Peyer's patch (tissue), 4 donors: ENCODE measurements around the gene TMEM42.

Experiments
- CTCF ChIP-seq, 6 experiments: fragments of 450-650 bp in 4 of 6; fragments of 200-600 bp in 2 of 6; sonication (generic) in 1 of 6; IDR thresholded peaks; one replicate each; pipeline ENCODE4 v1.5.1; 2017 to 2019; ENCODE audit warnings: antibody characterized with exemption in 6 of 6, mild to moderate bottlenecking in 3 of 6, moderate library complexity in 1 of 6
- POLR2A ChIP-seq, 2 donors: fragments of 450-650 bp; IDR thresholded peaks; one replicate each; pipeline ENCODE4 v1.5.1; 2017; ENCODE audit warnings: antibody characterized with exemption in 2 of 2, mild to moderate bottlenecking in 2 of 2, moderate library complexity in 2 of 2

DNA sequence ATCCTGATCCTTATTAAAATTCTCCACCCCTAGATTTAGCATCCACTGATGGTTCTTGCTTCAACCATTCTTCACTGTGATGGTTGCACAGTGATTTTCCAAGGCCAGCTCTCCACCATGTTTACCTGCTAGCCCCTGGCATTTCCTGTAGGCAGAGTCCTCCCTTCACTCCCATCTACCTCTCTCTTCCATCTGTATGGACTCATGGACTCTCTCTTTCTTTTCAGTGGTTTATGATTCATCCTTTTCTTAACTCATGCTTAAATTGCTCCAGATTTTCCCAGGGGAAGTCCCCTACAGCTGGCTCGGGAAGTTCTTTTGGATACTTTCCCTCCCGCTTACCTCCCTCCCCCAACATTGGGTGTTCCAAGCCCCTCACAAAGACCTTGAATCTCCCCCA is 31.4 kb downstream of the TMEM42 start:
- TF ChIP-seq CTCF (IDR thresholded peaks at IDR 0.05) (no peak), POLR2A (IDR thresholded peaks at IDR 0.05) (no peak)
